Activated CD4-positive, alpha-beta T cell treated with anti-CD3 and anti-CD28 coated beads, Interleukin-2, amount 10 ng/mL, durations not matched to agents 24 days and 14 days (primary cell): ENCODE data around the gene UTF1. TPM values are rescaled to one million over a fixed set of nuclear protein-coding genes. Genes with fewer than 3 reads are reported as not detected.
"Not testable (repeated sequence)": the region's sequence is repeated elsewhere in the genome, so short reads cannot be mapped to it uniquely, and the experiment has no call there.

Source experiments
- DNase-seq: peaks from one replicate; pipeline ENCODE4 v3.0.0; 2022
- H3K27ac Mint-ChIP-seq: one replicate; pipeline ENCODE4 v1.8.0; 2022; ENCODE audit warnings: mild to moderate bottlenecking, mixed read lengths
- H3K27me3 Mint-ChIP-seq: one replicate; pipeline ENCODE4 v1.8.0; 2022; ENCODE audit warnings: mixed read lengths
- H3K36me3 Mint-ChIP-seq: one replicate; pipeline ENCODE4 v1.8.0; 2022; ENCODE audit warnings: low read depth, mild to moderate bottlenecking, mixed read lengths
- H3K4me1 Mint-ChIP-seq: one replicate; pipeline ENCODE4 v1.8.0; 2021; ENCODE audit warnings: mixed read lengths
- H3K4me3 Mint-ChIP-seq: one replicate; pipeline ENCODE4 v1.8.0; 2022; ENCODE audit warnings: mild to moderate bottlenecking, moderate library complexity, mixed read lengths
- H3K9me3 Mint-ChIP-seq: one replicate; pipeline ENCODE4 v1.8.0; 2021; ENCODE audit warnings: mixed read lengths
- intact Hi-C: fragments of 100-400 bp; cut with micrococcal nuclease; formaldehyde crosslinking; loops from one replicate; pipeline ENCODE4 v1.15.1; 2023
- total RNA-seq: library from RNA; stranded (reverse); gene quantifications from 2 replicates; pipeline ENCODE4 v1.2.3, GENCODE V29; 2022

Gene UTF1
- total RNA-seq, 1 donor from 2014 or later = 0.19 TPM

GRCh38 chr10:133258818-133259601 lies 29.0 kb downstream of the UTF1 start:
- intact Hi-C loops = loop anchor here (1.0 to 5.0 kb wide), 3 partner anchors 16 to 297 kb away; no protein-coding TSS in a partner anchor
- Mint-ChIP-seq H3K27ac (peak overlapping the region; percentile 99), H3K36me3 (peaks cover 15% of the 10 kb centered on the region)

GRCh38 chr10:133259602-133259989 lies 29.6 kb downstream of the UTF1 start:
- H3K9me3 Mint-ChIP-seq = peaks cover 4% of the 10 kb centered on the region
- H3K27me3 Mint-ChIP-seq = peaks cover 3% of the 10 kb centered on the region
- peaks cover 19% of the 10 kb centered on the region for H3K36me3 Mint-ChIP-seq
- intact Hi-C loops = loop anchor here (1.0 to 5.0 kb wide), 3 partner anchors 16 to 297 kb away; no protein-coding TSS in a partner anchor
- peaks cover 50% of the 10 kb centered on the region for H3K4me1 Mint-ChIP-seq
- DNase-seq = no peak
- H3K27ac Mint-ChIP-seq = peak overlapping the region; percentile 99
- peak overlapping the region; percentile 80 for H3K4me3 Mint-ChIP-seq

More at GRCh38 chr10:133258818-133259601, 29.0 kb downstream of the UTF1 start:
- Mint-ChIP-seq H3K9me3 (peaks cover 4% of the 10 kb centered on the region), H3K4me1 (peaks cover 44% of the 10 kb centered on the region), H3K27me3 (peaks cover 3% of the 10 kb centered on the region), H3K4me3 (peak overlapping the region; percentile 80)
- peak; percentile 95 for DNase-seq

GRCh38 chr10:133260895-133261725 lies 31.1 kb downstream of the UTF1 start:
- peak overlapping the region; percentile 85 for H3K4me3 Mint-ChIP-seq
- intact Hi-C loops = loop anchor here (5.0 kb wide), 1 partner anchor 116 kb away; the partner anchor contains the start of gene PAOX
- H3K4me1 Mint-ChIP-seq = peaks cover 61% of the 10 kb centered on the region
- H3K9me3 Mint-ChIP-seq = peaks cover 4% of the 10 kb centered on the region
- H3K27me3 Mint-ChIP-seq = peaks cover 3% of the 10 kb centered on the region
- peaks cover 30% of the 10 kb centered on the region for H3K36me3 Mint-ChIP-seq
- DNase-seq = peak; percentile 87
- H3K27ac Mint-ChIP-seq = peak overlapping the region; percentile 94

- H3K27ac Mint-ChIP-seq = peak overlapping the region; percentile 48
- peak; percentile 95 for DNase-seq
- peaks cover 3% of the 10 kb centered on the region for H3K27me3 Mint-ChIP-seq
- H3K4me1 Mint-ChIP-seq = peaks cover 61% of the 10 kb centered on the region
- H3K36me3 Mint-ChIP-seq = peaks cover 31% of the 10 kb centered on the region
- intact Hi-C loops = loop anchor here (5.0 kb wide), 1 partner anchor 115 kb away; the partner anchor contains the start of gene PAOX
- H3K4me3 Mint-ChIP-seq = peak overlapping the region; percentile 85
- H3K9me3 Mint-ChIP-seq = peaks cover 4% of the 10 kb centered on the region
Observed at GRCh38 chr10:133261726-133262325, 31.8 kb downstream of the UTF1 start.

- DNase-seq = no peak
- Mint-ChIP-seq H3K9me3 (peaks cover 4% of the 10 kb centered on the region), H3K36me3 (peaks cover 31% of the 10 kb centered on the region), H3K27me3 (peaks cover 3% of the 10 kb centered on the region), H3K27ac (no peak overlapping the region), H3K4me1 (peaks cover 57% of the 10 kb centered on the region), H3K4me3 (peak overlapping the region; percentile 63)
- intact Hi-C loops = loop anchor here (5.0 kb wide), 1 partner anchor 115 kb away; the partner anchor contains the start of gene PAOX
Observed at GRCh38 chr10:133262696-133263095, 32.7 kb downstream of the UTF1 start.

- Mint-ChIP-seq H3K9me3 (peaks cover 4% of the 10 kb centered on the region), H3K4me3 (peak overlapping the region; percentile 45), H3K27me3 (peaks cover 3% of the 10 kb centered on the region), H3K36me3 (peaks cover 31% of the 10 kb centered on the region), H3K4me1 (peaks cover 51% of the 10 kb centered on the region), H3K27ac (no peak overlapping the region)
- intact Hi-C loops = loop anchor here (5.0 kb wide), 1 partner anchor 114 kb away; the partner anchor contains the start of gene PAOX
- no peak for DNase-seq
Observed at GRCh38 chr10:133263674-133264073, 33.7 kb downstream of the UTF1 start.

GRCh38 chr10:133264461-133264860 lies 34.4 kb downstream of the UTF1 start:
- H3K27ac Mint-ChIP-seq = peak overlapping the region; percentile 51
- intact Hi-C loops = loop anchor here (5.0 kb wide), 1 partner anchor 113 kb away; the partner anchor contains the start of gene PAOX
- peaks cover 29% of the 10 kb centered on the region for H3K36me3 Mint-ChIP-seq
- peak overlapping the region; percentile 69 for H3K4me3 Mint-ChIP-seq
- peaks cover 45% of the 10 kb centered on the region for H3K4me1 Mint-ChIP-seq
- peak; percentile 85 for DNase-seq
- H3K9me3 Mint-ChIP-seq = no peaks in the 10 kb centered on the region
- no peaks in the 10 kb centered on the region for H3K27me3 Mint-ChIP-seq

GRCh38 chr10:133265052-133265451 lies 35.0 kb downstream of the UTF1 start:
- H3K27ac Mint-ChIP-seq, H3K9me3 Mint-ChIP-seq: not testable (repeated sequence)

GRCh38 chr10:133266056-133266795 lies 36.2 kb downstream of the UTF1 start:
- Mint-ChIP-seq H3K4me3 (no peak overlapping the region), H3K4me1 (peaks cover 29% of the 10 kb centered on the region), H3K36me3 (peaks cover 31% of the 10 kb centered on the region), H3K27ac (no peak overlapping the region), H3K27me3 (no peaks in the 10 kb centered on the region), H3K9me3 (no peaks in the 10 kb centered on the region)
- intact Hi-C loops = no loop called here
- DNase-seq = no peak

More at GRCh38 chr10:133265052-133265451, 35.0 kb downstream of the UTF1 start:
- DNase-seq, H3K27me3 Mint-ChIP-seq, intact Hi-C loops: not testable (repeated sequence)
- H3K4me1 Mint-ChIP-seq = peaks cover 40% of the 10 kb centered on the region
- peak overlapping the region; percentile 60 for H3K4me3 Mint-ChIP-seq
- peaks cover 29% of the 10 kb centered on the region for H3K36me3 Mint-ChIP-seq

GRCh38 chr10:133267293-133267692 lies 37.3 kb downstream of the UTF1 start:
- DNase-seq = no peak
- H3K27me3 Mint-ChIP-seq = no peaks in the 10 kb centered on the region
- intact Hi-C loops = no loop called here
- no peaks in the 10 kb centered on the region for H3K9me3 Mint-ChIP-seq
- no peak overlapping the region for H3K4me3 Mint-ChIP-seq
- peaks cover 35% of the 10 kb centered on the region for H3K36me3 Mint-ChIP-seq
- no peak overlapping the region for H3K27ac Mint-ChIP-seq
- peaks cover 30% of the 10 kb centered on the region for H3K4me1 Mint-ChIP-seq

- intact Hi-C loops = no loop called here
- peaks cover 37% of the 10 kb centered on the region for H3K36me3 Mint-ChIP-seq
- peaks cover 27% of the 10 kb centered on the region for H3K4me1 Mint-ChIP-seq
- no peaks in the 10 kb centered on the region for H3K27me3 Mint-ChIP-seq
- no peak overlapping the region for H3K4me3 Mint-ChIP-seq
- no peaks in the 10 kb centered on the region for H3K9me3 Mint-ChIP-seq
- no peak overlapping the region for H3K27ac Mint-ChIP-seq
- no peak for DNase-seq
Observed at GRCh38 chr10:133267829-133268228, 37.8 kb downstream of the UTF1 start.

GRCh38 chr10:133268532-133268931 lies 38.5 kb downstream of the UTF1 start:
- intact Hi-C loops = no loop called here
- Mint-ChIP-seq H3K27me3 (no peaks in the 10 kb centered on the region), H3K27ac (no peak overlapping the region), H3K9me3 (no peaks in the 10 kb centered on the region), H3K4me3 (no peak overlapping the region), H3K36me3 (peaks cover 33% of the 10 kb centered on the region), H3K4me1 (peaks cover 23% of the 10 kb centered on the region)
- no peak for DNase-seq

GRCh38 chr10:133269367-133269766 lies 39.4 kb downstream of the UTF1 start:
- Mint-ChIP-seq H3K4me1 (peaks cover 15% of the 10 kb centered on the region), H3K9me3 (no peaks in the 10 kb centered on the region), H3K27me3 (no peaks in the 10 kb centered on the region), H3K27ac (no peak overlapping the region), H3K36me3 (peaks cover 29% of the 10 kb centered on the region), H3K4me3 (no peak overlapping the region)
- intact Hi-C loops = no loop called here
- DNase-seq = no peak
